SU-DHL-6 (cell line): ENCODE data around the gene SH3RF2.

Source experiments
- H2AFZ ChIP-seq: fragments of 200-600 bp; sonication (generic); 2 replicates; pipeline ENCODE4 v1.6.1; 2014; ENCODE audit warnings: low read depth, mild to moderate bottlenecking, moderate library complexity, mixed read lengths, antibody characterized with exemption, low read length; ENCODE audit not compliant: severe bottlenecking
- H3F3A ChIP-seq: fragments of 200-600 bp; shearing (Covaris generic); 2 replicates; pipeline ENCODE4 v1.6.0; 2016; ENCODE audit warnings: antibody characterized with exemption, mild to moderate bottlenecking; ENCODE audit not compliant: insufficient read depth
- H3K27ac ChIP-seq: fragments of 200-600 bp; sonication (generic); 2 replicates; pipeline ENCODE4 v1.5.1; 2016; ENCODE audit warnings: low read depth, mild to moderate bottlenecking, low read length, moderate library complexity, mixed read lengths
- H3K27me3 ChIP-seq: fragments of 200-600 bp; sonication (generic), shearing (Covaris generic); 2 replicates; pipeline ENCODE4 v1.6.0; 2014; ENCODE audit warnings: mild to moderate bottlenecking, low read length
- H3K36me3 ChIP-seq: fragments of 200-600 bp; sonication (generic); 2 replicates; pipeline ENCODE4 v1.6.1; 2014; ENCODE audit warnings: mild to moderate bottlenecking, low read length, mixed read lengths
- H3K4me2 ChIP-seq: fragments of 300-600, 200-600 bp; shearing (Covaris generic), sonication (generic); 2 replicates; pipeline ENCODE4 v1.6.0; 2014; ENCODE audit warnings: low read length, low read depth, mild to moderate bottlenecking; ENCODE audit not compliant: poor library complexity, severe bottlenecking
- H3K4me3 ChIP-seq: fragments of 200-600 bp; sonication (generic); 2 replicates; pipeline ENCODE4 v1.5.1; 2014; ENCODE audit warnings: antibody characterized with exemption, low read length, mild to moderate bottlenecking, mixed read lengths; ENCODE audit not compliant: insufficient read depth, poor library complexity, severe bottlenecking
- H3K79me2 ChIP-seq: fragments of 200-600 bp; sonication (generic); 2 replicates; pipeline ENCODE4 v1.6.1; 2014; ENCODE audit warnings: mild to moderate bottlenecking, low read length, moderate library complexity; ENCODE audit not compliant: insufficient read depth
- H3K9ac ChIP-seq: fragments of 200-600 bp; sonication (generic); 2 replicates; pipeline ENCODE4 v1.7.0; 2014; ENCODE audit warnings: mild to moderate bottlenecking, low read length
- H3K9me2 ChIP-seq: fragments of 200-600 bp; sonication (generic); replicated peaks from 2 replicates; pipeline ENCODE4 v1.6.1; 2014; ENCODE audit warnings: low read length; ENCODE audit not compliant: insufficient read depth
- H3K9me3 ChIP-seq: fragments of 200-600 bp; sonication (generic); 2 replicates; pipeline ENCODE4 v1.6.1; 2014; ENCODE audit warnings: low read length, mixed read lengths; ENCODE audit not compliant: insufficient read depth
- H4K20me1 ChIP-seq: fragments of 200-600 bp; sonication (generic); 2 replicates; pipeline ENCODE4 v1.6.1; 2014; ENCODE audit warnings: low read depth, mild to moderate bottlenecking, antibody characterized with exemption, low read length, moderate library complexity, mixed read lengths
- EZH2phosphoT487 ChIP-seq: fragments of 200-600 bp; sonication (generic), shearing (Covaris generic); conservative IDR thresholded peaks from 2 replicates; pipeline ENCODE4 v1.6.1; 2018; ENCODE audit warnings: mild to moderate bottlenecking, antibody characterized with exemption, low read length, moderate library complexity, mixed read lengths
- TF ChIP-seq, protein P1 (sequence below): fragments of 200-600 bp; sonication (generic); IDR thresholded peaks from one replicate; pipeline ENCODE4 v1.5.1; 2017; ENCODE audit warnings: antibody characterized with exemption, mild to moderate bottlenecking, low read length, moderate library complexity; ENCODE audit not compliant: insufficient read depth, poor library complexity, severe bottlenecking

SH3RF2 gene

DNA sequence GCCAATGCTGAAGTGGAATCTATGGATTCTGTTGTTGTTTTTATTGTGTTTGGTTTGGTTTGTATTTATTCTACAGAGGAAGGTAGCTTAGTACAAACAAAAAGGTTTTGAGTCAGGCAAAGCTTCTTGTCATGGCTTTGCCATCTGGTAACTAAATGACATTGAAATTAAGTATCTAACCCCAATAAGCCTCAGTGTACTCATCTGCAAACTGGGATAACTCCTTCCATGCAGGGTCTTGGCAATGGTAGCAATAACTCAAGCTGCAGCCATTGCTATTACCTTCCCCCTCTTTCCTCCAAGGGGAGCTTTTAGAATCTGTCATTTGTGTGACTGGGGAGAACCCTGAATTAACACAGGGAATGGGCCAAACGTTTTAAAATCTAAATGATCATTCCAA lies 89.3 kb downstream of the SH3RF2 start:
- Histone ChIP-seq H3K27me3 (no peaks in the 10 kb centered on the region), H3K27ac (no peak overlapping the region), H3K4me3 (no peak overlapping the region), H2AFZ (no peak overlapping the region), H3K79me2 (no peaks in the 10 kb centered on the region), H3K9me3 (no peaks in the 10 kb centered on the region), H3K36me3 (no peaks in the 10 kb centered on the region), H3F3A (no peaks in the 10 kb centered on the region), H3K9ac (no peak overlapping the region), H3K9me2 (no peaks in the 10 kb centered on the region), H4K20me1 (no peaks in the 10 kb centered on the region), H3K4me2 (no peak overlapping the region)
- TF ChIP-seq EZH2phosphoT487 = no peak
- TF ChIP-seq, protein P1, sequence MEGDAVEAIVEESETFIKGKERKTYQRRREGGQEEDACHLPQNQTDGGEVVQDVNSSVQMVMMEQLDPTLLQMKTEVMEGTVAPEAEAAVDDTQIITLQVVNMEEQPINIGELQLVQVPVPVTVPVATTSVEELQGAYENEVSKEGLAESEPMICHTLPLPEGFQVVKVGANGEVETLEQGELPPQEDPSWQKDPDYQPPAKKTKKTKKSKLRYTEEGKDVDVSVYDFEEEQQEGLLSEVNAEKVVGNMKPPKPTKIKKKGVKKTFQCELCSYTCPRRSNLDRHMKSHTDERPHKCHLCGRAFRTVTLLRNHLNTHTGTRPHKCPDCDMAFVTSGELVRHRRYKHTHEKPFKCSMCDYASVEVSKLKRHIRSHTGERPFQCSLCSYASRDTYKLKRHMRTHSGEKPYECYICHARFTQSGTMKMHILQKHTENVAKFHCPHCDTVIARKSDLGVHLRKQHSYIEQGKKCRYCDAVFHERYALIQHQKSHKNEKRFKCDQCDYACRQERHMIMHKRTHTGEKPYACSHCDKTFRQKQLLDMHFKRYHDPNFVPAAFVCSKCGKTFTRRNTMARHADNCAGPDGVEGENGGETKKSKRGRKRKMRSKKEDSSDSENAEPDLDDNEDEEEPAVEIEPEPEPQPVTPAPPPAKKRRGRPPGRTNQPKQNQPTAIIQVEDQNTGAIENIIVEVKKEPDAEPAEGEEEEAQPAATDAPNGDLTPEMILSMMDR = no peak

GRCh38 chr5:146026307-146027010 lies 90.1 kb downstream of the SH3RF2 start:
- Histone ChIP-seq H3F3A (no peaks in the 10 kb centered on the region), H3K27ac (no peak overlapping the region), H3K79me2 (no peaks in the 10 kb centered on the region), H3K9me3 (no peaks in the 10 kb centered on the region), H3K4me3 (no peak overlapping the region), H3K27me3 (no peaks in the 10 kb centered on the region), H3K9ac (no peak overlapping the region), H3K36me3 (no peaks in the 10 kb centered on the region), H4K20me1 (no peaks in the 10 kb centered on the region), H3K4me2 (no peak overlapping the region), H2AFZ (no peak overlapping the region), H3K9me2 (no peaks in the 10 kb centered on the region)
- TF ChIP-seq EZH2phosphoT487 = no peak
- TF ChIP-seq, protein P1 = no peak

- Histone ChIP-seq H2AFZ (no peak overlapping the region), H3K9ac (no peak overlapping the region), H3K36me3 (no peaks in the 10 kb centered on the region), H3K4me2 (no peak overlapping the region), H3K27me3 (no peaks in the 10 kb centered on the region), H3K79me2 (no peaks in the 10 kb centered on the region), H3K27ac (no peak overlapping the region), H4K20me1 (no peaks in the 10 kb centered on the region), H3K4me3 (no peak overlapping the region), H3K9me3 (no peaks in the 10 kb centered on the region), H3K9me2 (no peaks in the 10 kb centered on the region), H3F3A (no peaks in the 10 kb centered on the region)
- TF ChIP-seq, protein P1 = no peak
- TF ChIP-seq EZH2phosphoT487 = no peak
These were observed 91.4 kb downstream of the SH3RF2 start for GRCh38 chr5:146027751-146028150.
